Measurements from ENCODE around the gene FNDC3A. TPM values are rescaled to one million over a fixed set of nuclear protein-coding genes. Genes with fewer than 3 reads are reported as not detected.

FNDC3A gene
- total and polyA plus RNA-seq, 8 donors = 13.0 to 131 (median 26.2) TPM

- H3K4me3 ChIP-seq = no peak overlapping the region
- TF ChIP-seq POLR2AphosphoS5 (IDR thresholded peaks at IDR 0.05) = no peak
- TF ChIP-seq CTCF (IDR thresholded peaks at IDR 0.05) = peak in 1 of 7 experiments; percentile 0
- no peaks in the 10 kb centered on the region for H3K27me3 ChIP-seq
- H3K27ac ChIP-seq = peak overlapping the region in 4 of 5 donors; percentile 56 to 81 (median 73)
- WGBS, 5 donors = 58 to 76% (median 67%) methylated on average over 2 of the region's 2 CpGs
- intact Hi-C loops (cut with DNase I; ENCODE audit: low total_unique reads) = no loop called here
- no peaks in the 10 kb centered on the region for H3K36me3 ChIP-seq
- DNase-seq = no peak
- H3K9me3 ChIP-seq = no peaks in the 10 kb centered on the region
- H3K4me1 ChIP-seq = peaks cover 10 to 50% (median 23%) of the 10 kb centered on the region in 4 donors
Observed at GRCh38 chr13:49099513-49099877, 123.8 kb downstream of the FNDC3A start.

GRCh38 chr13:49100637-49101570, 125.2 kb downstream of the FNDC3A start:
- Histone ChIP-seq H3K4me1 (peaks cover 10 to 49% (median 23%) of the 10 kb centered on the region in 4 donors), H3K4me3 (no peak overlapping the region), H3K36me3 (peaks cover 0 to 3% (median under 1%) of the 10 kb centered on the region in 4 donors), H3K27me3 (no peaks in the 10 kb centered on the region), H3K9me3 (no peaks in the 10 kb centered on the region), H3K27ac (no peak overlapping the region)
- TF ChIP-seq EP300 (IDR thresholded peaks at IDR 0.05) (no peak), CTCF (IDR thresholded peaks at IDR 0.05) (no peak), POLR2AphosphoS5 (IDR thresholded peaks at IDR 0.05) (no peak), POLR2A (IDR thresholded peaks at IDR 0.05) (no peak)
- intact Hi-C loops (cut with DNase I; ENCODE audit: low total_unique reads) = no loop called here
- DNase-seq = no peak
- WGBS, 5 donors = 56 to 73% (median 67%) methylated on average over 6 of the region's 6 CpGs

- Histone ChIP-seq H3K27ac (no peak overlapping the region), H3K4me1 (peaks cover 9 to 38% (median 26%) of the 10 kb centered on the region in 4 donors), H3K4me3 (no peak overlapping the region), H3K36me3 (peaks cover 0 to 6% (median 1%) of the 10 kb centered on the region in 4 donors), H3K27me3 (no peaks in the 10 kb centered on the region), H3K9me3 (no peaks in the 10 kb centered on the region)
- intact Hi-C loops (cut with DNase I; ENCODE audit: low total_unique reads) = no loop called here
- DNase-seq = no peak
- WGBS, 5 donors = 68 to 93% (median 88%) methylated on average over 2 of the region's 2 CpGs
- no peak for TF ChIP-seq EP300 (IDR thresholded peaks at IDR 0.05)
- no peak for TF ChIP-seq CTCF (IDR thresholded peaks at IDR 0.05)
- TF ChIP-seq POLR2A (IDR thresholded peaks at IDR 0.05) = no peak
- no peak for TF ChIP-seq POLR2AphosphoS5 (IDR thresholded peaks at IDR 0.05)
Observed at GRCh38 chr13:49108196-49108595, 132.5 kb downstream of the FNDC3A start.

- Histone ChIP-seq H3K27me3 (no peaks in the 10 kb centered on the region), H3K4me1 (peaks cover 9 to 57% (median 36%) of the 10 kb centered on the region in 4 donors), H3K9me3 (no peaks in the 10 kb centered on the region), H3K4me3 (peak overlapping the region; percentile 45 to 53 (median 50)), H3K36me3 (peaks cover 0 to 9% (median 4%) of the 10 kb centered on the region in 4 donors), H3K27ac (peak overlapping the region in 4 of 5 donors; percentile 66 to 80 (median 70))
- peak; percentile 78 to 96 for DNase-seq
- 0 to 3% (median 1%) methylated on average over 16 of the region's 16 CpGs for WGBS, 5 donors
- intact Hi-C loops (cut with DNase I; ENCODE audit: low total_unique reads) = no loop called here
- TF ChIP-seq POLR2A (IDR thresholded peaks at IDR 0.05) (no peak), EP300 (IDR thresholded peaks at IDR 0.05) (no peak), POLR2AphosphoS5 (IDR thresholded peaks at IDR 0.05) (peak; percentile 24 to 85 (median 54)), CTCF (IDR thresholded peaks at IDR 0.05) (peak in 1 of 7 experiments; percentile 10)
Observed at GRCh38 chr13:49110122-49110912, 134.6 kb downstream of the FNDC3A start.

Data from stomach (tissue), 9 donors.